Measurements from ENCODE around the gene EPB41L5. TPM values are rescaled to one million over a fixed set of nuclear protein-coding genes. Genes with fewer than 3 reads are reported as not detected.

Gene EPB41L5
- total RNA-seq, 1 experiment from 2014 or later = 34.9 TPM

- TF ChIP-seq HMGXB4 (CRISPR knock-in tag; IDR thresholded peaks at IDR 0.05) (no peak), ZNF263 (CRISPR knock-in tag; IDR thresholded peaks at IDR 0.05; ENCODE audit: low read depth) (no peak), TCF7 (CRISPR knock-in tag; IDR thresholded peaks at IDR 0.05; ENCODE audit: low read depth) (no peak), RORB (CRISPR knock-in tag; IDR thresholded peaks at IDR 0.05) (no peak), ELF4 (CRISPR knock-in tag; IDR thresholded peaks at IDR 0.05; ENCODE audit: low read depth) (no peak), ZNF425 (CRISPR knock-in tag; conservative IDR thresholded peaks at IDR 0.05) (no peak), RELA (CRISPR knock-in tag; IDR thresholded peaks at IDR 0.05; ENCODE audit: borderline replicate concordance) (no peak), CREM (CRISPR knock-in tag; IDR thresholded peaks at IDR 0.05) (no peak), ZNF121 (CRISPR knock-in tag; IDR thresholded peaks at IDR 0.05) (no peak)
These were observed 65.0 kb downstream of the EPB41L5 start (continued) for GRCh38 chr2:120077896-120078295.

- Mint-ChIP-seq H3K4me3 (no peak overlapping the region), H3K27ac (no peak overlapping the region), H3K9me3 (peaks cover 6% of the 10 kb centered on the region; the same call in 1 of the 2 replicates), H3K4me1 (no peaks in the 10 kb centered on the region; the same call in 1 of the 2 replicates), H3K36me3 (peaks cover 25% of the 10 kb centered on the region), H3K27me3 (ENCODE audit: low read depth) (no peaks in the 10 kb centered on the region)
- ChIA-PET CTCF (no interaction called here), POLR2A (no interaction called here)
- DNase-seq (ENCODE audit: low spot score) = no peak
- TF ChIP-seq ZNF219 (CRISPR knock-in tag; IDR thresholded peaks at IDR 0.05; ENCODE audit: borderline replicate concordance) = no peak
- no peak for TF ChIP-seq FOXP4 (CRISPR knock-in tag; IDR thresholded peaks at IDR 0.05)
- TF ChIP-seq NFATC4 (CRISPR knock-in tag; IDR thresholded peaks at IDR 0.05) = no peak
- TF ChIP-seq ATF2 (CRISPR knock-in tag; IDR thresholded peaks at IDR 0.05; ENCODE audit: borderline replicate concordance, low read depth) = no peak
- no peak for ATAC-seq
These were observed 66.8 kb downstream of the EPB41L5 start for GRCh38 chr2:120079647-120080046.

GRCh38 chr2:120091436-120091835, 78.6 kb downstream of the EPB41L5 start:
- Mint-ChIP-seq H3K27ac (peak overlapping the region; percentile 47; the same call in 1 of the 2 replicates), H3K27me3 (ENCODE audit: low read depth) (no peaks in the 10 kb centered on the region), H3K9me3 (no peaks in the 10 kb centered on the region), H3K36me3 (peaks cover 11% of the 10 kb centered on the region), H3K4me3 (no peak overlapping the region), H3K4me1 (no peaks in the 10 kb centered on the region)
- DNase-seq (ENCODE audit: low spot score) (no peak), ATAC-seq (no peak)
- ChIA-PET POLR2A (no interaction called here), CTCF (no interaction called here)
- TF ChIP-seq FOXK1 (CRISPR knock-in tag; IDR thresholded peaks at IDR 0.05) = no peak
- TF ChIP-seq IRF1 (CRISPR knock-in tag; IDR thresholded peaks at IDR 0.05) = no peak
